H1 (cell line): Measurements from ENCODE around the gene HTR4. TPM values are rescaled to one million over a fixed set of nuclear protein-coding genes. Genes with fewer than 3 reads are reported as not detected.
A peak's percentile ranks its signal among the peaks of the same experiment; 100 is the strongest.

Source experiments
- CTCF ChIA-PET: fragments of 300-600 bp; sonication (Branson Sonifier 250); formaldehyde crosslinking; loops from one replicate; lab custom pipeline; 2021; ENCODE audit not compliant: partially characterized antibody; lab: Charles Lee
- POLR2A ChIA-PET: fragments of 300-600 bp; sonication (Branson Sonifier 250); formaldehyde crosslinking; loops from one replicate; lab custom pipeline; 2021; ENCODE audit warnings: inconsistent platforms; ENCODE audit not compliant: partially characterized antibody; lab: Charles Lee
- DNase-seq, 2 experiments: peaks; one replicate each; pipeline versions ENCODE4 v3.0.0 to v3.0.0-alpha.2; 2010 to 2022; ENCODE audit warnings: low spot score in 2 of 2, low read depth in 1 of 2, mixed read lengths in 1 of 2
- FAIRE-seq: peaks from 2 replicates; lab custom pipeline; 2011; peaks lifted over from hg19 to GRCh38; lab: Jason Lieb, UNC
- H2AFZ ChIP-seq: 2 replicates; pipeline ENCODE4 v1.8.1; 2012; ENCODE audit warnings: low read length, inconsistent platforms
- H2AK5ac ChIP-seq: 2 replicates; pipeline ENCODE4 v1.6.1; 2013; ENCODE audit warnings: low read depth, low read length
- H2BK120ac ChIP-seq: replicated peaks from 2 replicates; pipeline ENCODE3; 2013; ENCODE audit warnings: low read depth, low read length, inconsistent platforms
- H2BK12ac ChIP-seq: 2 replicates; pipeline ENCODE4 v1.6.1; 2013; ENCODE audit warnings: low read depth, low read length
- H2BK15ac ChIP-seq: 2 replicates; pipeline ENCODE4 v1.6.1; 2013; ENCODE audit warnings: low read length
- H2BK20ac ChIP-seq: 2 replicates; pipeline ENCODE4 v1.6.1; 2013; ENCODE audit warnings: low read length
- H2BK5ac ChIP-seq: 2 replicates; pipeline ENCODE4 v1.6.1; 2013; ENCODE audit warnings: low read depth, low read length
- H3K14ac ChIP-seq: 2 replicates; pipeline ENCODE4 v1.6.1; 2013; ENCODE audit warnings: inconsistent platforms; ENCODE audit not compliant: insufficient read length
- H3K18ac ChIP-seq: 2 replicates; pipeline ENCODE4 v1.6.1; 2013; ENCODE audit warnings: low read length; ENCODE audit errors: extremely low read depth
- H3K23ac ChIP-seq: 2 replicates; pipeline ENCODE4 v1.6.1; 2013; ENCODE audit warnings: inconsistent platforms; ENCODE audit not compliant: insufficient read length
- H3K23me2 ChIP-seq: 2 replicates; pipeline ENCODE4 v1.6.1; 2013; ENCODE audit warnings: low read depth, low read length
- H3K27ac ChIP-seq: 2 replicates; pipeline ENCODE4 v1.6.1; 2011; ENCODE audit warnings: low read depth, low read length, inconsistent platforms
- H3K27me3 ChIP-seq, 4 experiments: replicated peaks in 1 of 4; 1 replicate in 1 of 4; 2 replicates in 3 of 4; pipeline versions ENCODE4 v1.6.1 to v1.8.1; 2011 to 2013; ENCODE audit warnings: low read length in 3 of 4, mild to moderate bottlenecking in 3 of 4, inconsistent platforms in 2 of 4, mixed read lengths in 2 of 4, moderate library complexity in 1 of 4; ENCODE audit not compliant: control insufficient read depth in 3 of 4, insufficient read depth in 3 of 4; ENCODE audit errors: extremely low read depth in 1 of 4
- H3K36me3 ChIP-seq, 4 experiments: 2 replicates each; pipeline versions ENCODE4 v1.6.1 to v1.8.1; 2011 to 2013; ENCODE audit warnings: mild to moderate bottlenecking in 4 of 4, low read length in 3 of 4, moderate library complexity in 2 of 4, control low read depth in 1 of 4, inconsistent platforms in 1 of 4; ENCODE audit not compliant: insufficient read depth in 4 of 4, control insufficient read depth in 2 of 4
- H3K4ac ChIP-seq: replicated peaks from 2 replicates; pipeline ENCODE3; 2013; ENCODE audit warnings: low read length, low read depth, mixed read lengths, inconsistent platforms; ENCODE audit not compliant: insufficient read length
- H3K4me1 ChIP-seq, 4 experiments: replicated peaks in 1 of 4; 1 replicate in 1 of 4; 2 replicates in 3 of 4; pipeline versions ENCODE4 v1.6.1 to v1.8.1; 2011 to 2013; ENCODE audit warnings: low read length in 3 of 4, inconsistent platforms in 2 of 4, mixed read lengths in 1 of 4; ENCODE audit not compliant: insufficient read depth in 4 of 4, control insufficient read depth in 3 of 4
- H3K4me2 ChIP-seq, 2 experiments: 2 replicates each; pipeline versions ENCODE4 v1.6.1 to v1.8.1; 2011 to 2013; ENCODE audit warnings: low read depth in 2 of 2, low read length in 2 of 2, control low read depth in 1 of 2, inconsistent platforms in 1 of 2, mild to moderate bottlenecking in 1 of 2; ENCODE audit not compliant: insufficient read depth in 1 of 2
- H3K4me3 ChIP-seq, 4 experiments: fragments of 200-600, 300-600 bp in 1 of 4; sonication (generic), shearing (Covaris generic), sonication (Bioruptor Twin) in 1 of 4; 2 replicates each; pipeline versions ENCODE4 v1.5.1 to v1.8.1; 2011 to 2016; ENCODE audit warnings: low read length in 4 of 4, low read depth in 3 of 4, control low read depth in 2 of 4, inconsistent platforms in 2 of 4, mild to moderate bottlenecking in 2 of 4, mixed read lengths in 1 of 4, moderate library complexity in 1 of 4; ENCODE audit not compliant: insufficient read depth in 2 of 4; ENCODE audit errors: extremely low read depth in 1 of 4
- H3K56ac ChIP-seq: replicated peaks from 2 replicates; pipeline ENCODE3; 2013; ENCODE audit warnings: low read depth, mild to moderate bottlenecking, mixed read lengths, low read length, inconsistent platforms; ENCODE audit not compliant: insufficient read length
- H3K79me1 ChIP-seq: 2 replicates; pipeline ENCODE4 v1.6.1; 2013; ENCODE audit warnings: low read depth, low read length, control low read depth
- H3K79me2 ChIP-seq, 2 experiments: 2 replicates each; pipeline versions ENCODE4 v1.6.1 to v1.8.1; 2012 to 2013; ENCODE audit warnings: low read length in 2 of 2, mild to moderate bottlenecking in 2 of 2, inconsistent platforms in 1 of 2; ENCODE audit not compliant: insufficient read depth in 2 of 2, control insufficient read depth in 1 of 2
- H3K9ac ChIP-seq, 4 experiments: replicated peaks in 1 of 4; 1 replicate in 1 of 4; 2 replicates in 3 of 4; pipeline versions ENCODE4 v1.6.1 to v1.8.1; 2011 to 2013; ENCODE audit warnings: low read depth in 3 of 4, low read length in 3 of 4, control low read depth in 2 of 4, mild to moderate bottlenecking in 2 of 4, moderate library complexity in 2 of 4, inconsistent platforms in 1 of 4; ENCODE audit errors: extremely low read depth in 1 of 4
- H3K9me3 ChIP-seq, 2 experiments: 2 replicates each; pipeline versions ENCODE4 v1.6.1 to v1.8.1; 2012 to 2013; ENCODE audit warnings: mild to moderate bottlenecking in 2 of 2, moderate library complexity in 2 of 2, control low read depth in 1 of 2, inconsistent platforms in 1 of 2, low read depth in 1 of 2, low read length in 1 of 2, mixed read lengths in 1 of 2; ENCODE audit not compliant: insufficient read depth in 2 of 2
- H4K20me1 ChIP-seq, 2 experiments: replicated peaks in 1 of 2; 2 replicates each; pipeline versions ENCODE3 to v1.8.1; 2011 to 2013; ENCODE audit warnings: inconsistent platforms in 2 of 2, low read length in 2 of 2, mild to moderate bottlenecking in 1 of 2; ENCODE audit not compliant: insufficient read depth in 2 of 2, control insufficient read depth in 1 of 2
- H4K5ac ChIP-seq: 2 replicates; pipeline ENCODE4 v1.6.1; 2013; ENCODE audit warnings: low read length, low read depth, mixed read lengths, inconsistent platforms; ENCODE audit not compliant: insufficient read length
- H4K8ac ChIP-seq: 2 replicates; pipeline ENCODE4 v1.8.0; 2013; ENCODE audit warnings: mild to moderate bottlenecking, moderate library complexity, low read length, inconsistent platforms; ENCODE audit not compliant: insufficient read depth; ENCODE audit errors: extremely low read depth
- H4K91ac ChIP-seq: replicated peaks from 2 replicates; pipeline ENCODE3; 2013; ENCODE audit warnings: low read length, mixed read lengths, inconsistent platforms; ENCODE audit not compliant: insufficient read length
- CEBPB ChIP-seq: IDR thresholded peaks from 2 replicates; pipeline ENCODE4 v1.6.1; 2012; ENCODE audit warnings: low read depth, low read length
- KDM5A ChIP-seq: fragments of 200-600 bp; IDR thresholded peaks from 2 replicates; pipeline ENCODE4 v1.7.1; 2012; ENCODE audit warnings: mild to moderate bottlenecking, low read length, inconsistent platforms, mixed read lengths
- WGBS, 2 experiments: shearing (Covaris generic) in 1 of 2; methylation state at CpG; one replicate each; pipeline versions ENCODE4 v1.1.6 to v1.1.7; 2013 to 2015; ENCODE audit warnings: low lambda C conversion rate in 2 of 2, mixed read lengths in 2 of 2, inconsistent platforms in 1 of 2, low coverage in 1 of 2, missing lambda C conversion rate in 1 of 2; ENCODE audit not compliant: insufficient replicate concordance in 2 of 2, insufficient coverage in 1 of 2, insufficient read length in 1 of 2; ENCODE audit errors: extremely low coverage in 1 of 2, missing lambda C conversion rate in 1 of 2; 5-methylcytosine and 5-hydroxymethylcytosine counted together
- polyA plus RNA-seq, 7 experiments: library from polyadenylated mRNA; depleted of rRNA in 3 of 7; stranded (reverse) in 5 of 7; unstranded in 2 of 7; fragments of >200 nt in 5 of 7; fragments of 200-250 nt in 2 of 7; gene quantifications; 1 replicate in 5 of 7; 2 replicates in 1 of 7; 4 replicates in 1 of 7; pipeline versions ENCODE4 v1.2.1 to v1.2.3, GENCODE V29; 2011 to 2013; ENCODE audit warnings: missing spikeins in 2 of 7, mixed read lengths in 2 of 7
- total RNA-seq: library from RNA; stranded (reverse); fragmentation: NEBNext Ultra II Directional; extraction: Animal tissue kit (Norgen Biotek cat#: 25700); gene quantifications from 2 replicates; pipeline ENCODE4 v1.2.1, GENCODE V29; 2021

Gene HTR4
- total and polyA plus RNA-seq, 2 of the 8 experiments (the other 6 are each of a cell fraction or from before 2014, with no cell fraction given): not detected

- FAIRE-seq: no peak
- H3K14ac ChIP-seq: no peak overlapping the region
These were observed 94.9 kb downstream of the HTR4 start for GRCh38 chr5:148559461-148559860.

More at GRCh38 chr5:148559461-148559860, 94.9 kb downstream of the HTR4 start:
- no peaks in the 10 kb centered on the region for H3K79me1 ChIP-seq
- no peak overlapping the region for H2BK12ac ChIP-seq
- no peaks in the 10 kb centered on the region for H3K79me2 ChIP-seq
- no peak overlapping the region for H3K4me2 ChIP-seq
- H3K36me3 ChIP-seq: no peaks in the 10 kb centered on the region
- H3K27me3 ChIP-seq: no peaks in the 10 kb centered on the region
- no peak overlapping the region for H3K18ac ChIP-seq
- H4K8ac ChIP-seq: no peak overlapping the region
- H4K91ac ChIP-seq: no peak overlapping the region
- no peak overlapping the region for H3K23ac ChIP-seq
- 0 out of 2 replicates have a peak overlapping the region, but pooled peaks have one; percentile 87 for H2AFZ ChIP-seq
- 84% methylated on average over 4 of the region's 4 CpGs; no CpG with 5 or more reads in 1 of the 2 experiments for WGBS, 2 experiments
- H3K27ac ChIP-seq: no peak overlapping the region
- H3K4me3 ChIP-seq: no peak overlapping the region
- DNase-seq: no peak
- H3K4ac ChIP-seq: no peak overlapping the region
- no peak overlapping the region for H3K56ac ChIP-seq
- no peak overlapping the region for H2BK20ac ChIP-seq
- H4K20me1 ChIP-seq: no peaks in the 10 kb centered on the region
- ChIA-PET CTCF (interaction anchor here (1.1 to 2.2 kb wide), 2 partner anchors 14 to 26 kb away, joined by 3 to 5 read pairs; no protein-coding TSS in a partner anchor), POLR2A (no interaction called here)
- H3K9me3 ChIP-seq: no peaks in the 10 kb centered on the region
- TF ChIP-seq KDM5A: no peak
- 0 out of 2 replicates have a peak, but pooled peaks have one; percentile 10 for TF ChIP-seq CEBPB
- H3K4me1 ChIP-seq: peaks cover 0 to 6% (median 1%) of the 10 kb centered on the region in 4 experiments; a peak in 3 of 7 replicates
- no peak overlapping the region for H3K9ac ChIP-seq
- no peak overlapping the region for H2BK5ac ChIP-seq
- no peak overlapping the region for H4K5ac ChIP-seq
- H2BK15ac ChIP-seq: no peak overlapping the region
- H3K23me2 ChIP-seq: no peaks in the 10 kb centered on the region
- H2BK120ac ChIP-seq: no peak overlapping the region
- no peak overlapping the region for H2AK5ac ChIP-seq
